ENCODE measurements around the gene STIM1. TPM values are rescaled to one million over a fixed set of nuclear protein-coding genes. Genes with fewer than 3 reads are reported as not detected.

Gene STIM1
- total and polyA plus RNA-seq, 4 donors: 12.1 to 56.4 (median 41.2) TPM

- no peak for ATAC-seq (ENCODE audit: insufficient read depth, low FRiP score)
- Histone ChIP-seq H3K27ac (ENCODE audit: low read depth in 1 of 2, low read length in 1 of 2) (no peak overlapping the region), H3K27me3 (ENCODE audit: control insufficient read depth in 3 of 3, insufficient read depth in 3 of 3, low read length in 2 of 3) (no peaks in the 10 kb centered on the region), H3K4me1 (ENCODE audit: control insufficient read depth in 5 of 5, insufficient read depth in 5 of 5, low read length in 5 of 5) (peaks cover 0 to 2% (median under 1%) of the 10 kb centered on the region in 5 donors), H3K9me3 (ENCODE audit: control insufficient read depth in 4 of 4, insufficient read depth in 3 of 4, low read length in 3 of 4) (no peaks in the 10 kb centered on the region), H3K36me3 (ENCODE audit: control insufficient read depth in 4 of 4, insufficient read depth in 4 of 4, low read length in 4 of 4) (no peaks in the 10 kb centered on the region), H3K9ac (ENCODE audit: insufficient read depth in 1 of 2, low read length in 2 of 2) (no peak overlapping the region), H3K4me3 (no peak overlapping the region)
- no peak for DNase-seq
- 87 to 96% methylated on average over 1 of the region's 1 CpG for WGBS, 2 donors
- no peak for TF ChIP-seq CTCF (IDR thresholded peaks at IDR 0.05; ENCODE audit: control extremely low read depth, extremely low read depth)
Measured at GRCh38 chr11:3845246-3845645, 10.2 kb upstream of the STIM1 start.

GRCh38 chr11:3845670-3846069, 9.8 kb upstream of the STIM1 start:
- no peaks in the 10 kb centered on the region for H3K27me3 ChIP-seq (ENCODE audit: control insufficient read depth in 3 of 3, insufficient read depth in 3 of 3, low read length in 2 of 3)
- no peak overlapping the region for H3K4me3 ChIP-seq
- H3K9ac ChIP-seq (ENCODE audit: insufficient read depth in 1 of 2, low read length in 2 of 2): no peak overlapping the region
- TF ChIP-seq CTCF (IDR thresholded peaks at IDR 0.05; ENCODE audit: control extremely low read depth, extremely low read depth): no peak
- peaks cover 0 to 2% (median 0%) of the 10 kb centered on the region in 5 donors for H3K4me1 ChIP-seq (ENCODE audit: control insufficient read depth in 5 of 5, insufficient read depth in 5 of 5, low read length in 5 of 5)
- DNase-seq (no peak), ATAC-seq (ENCODE audit: insufficient read depth, low FRiP score) (no peak)
- no peaks in the 10 kb centered on the region for H3K36me3 ChIP-seq (ENCODE audit: control insufficient read depth in 4 of 4, insufficient read depth in 4 of 4, low read length in 4 of 4)
- WGBS, 2 donors: 87 to 93% methylated on average over 3 of the region's 3 CpGs
- H3K27ac ChIP-seq (ENCODE audit: low read depth in 1 of 2, low read length in 1 of 2): no peak overlapping the region
- no peaks in the 10 kb centered on the region for H3K9me3 ChIP-seq (ENCODE audit: control insufficient read depth in 4 of 4, insufficient read depth in 3 of 4, low read length in 3 of 4)

GRCh38 chr11:3849297-3849874, 6.1 kb upstream of the STIM1 start:
- H3K4me1 ChIP-seq (ENCODE audit: control insufficient read depth in 5 of 5, insufficient read depth in 5 of 5, low read length in 5 of 5): peaks cover 0 to 3% (median 2%) of the 10 kb centered on the region in 5 donors
- H3K4me3 ChIP-seq: no peak overlapping the region
- H3K27ac ChIP-seq (ENCODE audit: low read depth in 1 of 2, low read length in 1 of 2): no peak overlapping the region
- no peaks in the 10 kb centered on the region for H3K9me3 ChIP-seq (ENCODE audit: control insufficient read depth in 4 of 4, insufficient read depth in 3 of 4, low read length in 3 of 4)
- H3K9ac ChIP-seq (ENCODE audit: insufficient read depth in 1 of 2, low read length in 2 of 2): no peak overlapping the region
- ATAC-seq (ENCODE audit: insufficient read depth, low FRiP score) (peak; percentile 61), DNase-seq (peak in 2 of 3 donors; percentile 67 to 75)
- no peaks in the 10 kb centered on the region for H3K36me3 ChIP-seq (ENCODE audit: control insufficient read depth in 4 of 4, insufficient read depth in 4 of 4, low read length in 4 of 4)
- TF ChIP-seq CTCF (IDR thresholded peaks at IDR 0.05; ENCODE audit: control extremely low read depth, extremely low read depth): peak; percentile 55
- no peaks in the 10 kb centered on the region for H3K27me3 ChIP-seq (ENCODE audit: control insufficient read depth in 3 of 3, insufficient read depth in 3 of 3, low read length in 2 of 3)
- 64 to 68% methylated on average over 10 of the region's 10 CpGs for WGBS, 2 donors

- WGBS, 2 donors: 98 to 100% methylated on average over 1 of the region's 1 CpG
- Histone ChIP-seq H3K27ac (ENCODE audit: low read depth in 1 of 2, low read length in 1 of 2) (no peak overlapping the region), H3K4me3 (no peak overlapping the region), H3K27me3 (ENCODE audit: control insufficient read depth in 3 of 3, insufficient read depth in 3 of 3, low read length in 2 of 3) (no peaks in the 10 kb centered on the region), H3K9ac (ENCODE audit: insufficient read depth in 1 of 2, low read length in 2 of 2) (no peak overlapping the region), H3K4me1 (ENCODE audit: control insufficient read depth in 5 of 5, insufficient read depth in 5 of 5, low read length in 5 of 5) (peaks cover 4 to 31% (median 16%) of the 10 kb centered on the region in 5 donors), H3K36me3 (ENCODE audit: control insufficient read depth in 4 of 4, insufficient read depth in 4 of 4, low read length in 4 of 4) (no peaks in the 10 kb centered on the region), H3K9me3 (ENCODE audit: control insufficient read depth in 4 of 4, insufficient read depth in 3 of 4, low read length in 3 of 4) (no peaks in the 10 kb centered on the region)
- no peak for TF ChIP-seq CTCF (IDR thresholded peaks at IDR 0.05; ENCODE audit: control extremely low read depth, extremely low read depth)
- no peak for DNase-seq
- ATAC-seq (ENCODE audit: insufficient read depth, low FRiP score): no peak
Measured at GRCh38 chr11:3853545-3853842, 2.0 kb upstream of the STIM1 start.
